Esophagus squamous epithelium (tissue), 4 donors: ENCODE measurements around the gene ASB8.

ENCODE experiments used
- POLR2A ChIP-seq, 4 donors: fragments of 450-650 bp; IDR thresholded peaks; one replicate each; pipeline ENCODE4 v1.6.1; 2017; ENCODE audit warnings: antibody characterized with exemption in 4 of 4, mild to moderate bottlenecking in 4 of 4, moderate library complexity in 3 of 4
- TF ChIP-seq, protein P1 (sequence below), 6 experiments: fragments of 450-650 bp in 4 of 6; fragments of 200-600 bp in 2 of 6; sonication (generic) in 2 of 6; IDR thresholded peaks; one replicate each; pipeline ENCODE4 v1.5.1; 2016 to 2019; ENCODE audit warnings: antibody characterized with exemption in 6 of 6, mild to moderate bottlenecking in 4 of 6, moderate library complexity in 4 of 6

GRCh38 chr12:48105867-48106680 lies 51.2 kb downstream of the ASB8 start, which contains the start of gene SENP1:
- TF ChIP-seq, protein P1, sequence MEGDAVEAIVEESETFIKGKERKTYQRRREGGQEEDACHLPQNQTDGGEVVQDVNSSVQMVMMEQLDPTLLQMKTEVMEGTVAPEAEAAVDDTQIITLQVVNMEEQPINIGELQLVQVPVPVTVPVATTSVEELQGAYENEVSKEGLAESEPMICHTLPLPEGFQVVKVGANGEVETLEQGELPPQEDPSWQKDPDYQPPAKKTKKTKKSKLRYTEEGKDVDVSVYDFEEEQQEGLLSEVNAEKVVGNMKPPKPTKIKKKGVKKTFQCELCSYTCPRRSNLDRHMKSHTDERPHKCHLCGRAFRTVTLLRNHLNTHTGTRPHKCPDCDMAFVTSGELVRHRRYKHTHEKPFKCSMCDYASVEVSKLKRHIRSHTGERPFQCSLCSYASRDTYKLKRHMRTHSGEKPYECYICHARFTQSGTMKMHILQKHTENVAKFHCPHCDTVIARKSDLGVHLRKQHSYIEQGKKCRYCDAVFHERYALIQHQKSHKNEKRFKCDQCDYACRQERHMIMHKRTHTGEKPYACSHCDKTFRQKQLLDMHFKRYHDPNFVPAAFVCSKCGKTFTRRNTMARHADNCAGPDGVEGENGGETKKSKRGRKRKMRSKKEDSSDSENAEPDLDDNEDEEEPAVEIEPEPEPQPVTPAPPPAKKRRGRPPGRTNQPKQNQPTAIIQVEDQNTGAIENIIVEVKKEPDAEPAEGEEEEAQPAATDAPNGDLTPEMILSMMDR (IDR thresholded peaks at IDR 0.05), result peak in 4 of 6 experiments; percentile 22 to 62 (median 44)
- no peak for TF ChIP-seq POLR2A (IDR thresholded peaks at IDR 0.05)
